K562 (cell line): Measurements from ENCODE around the gene DKKL1. TPM values are rescaled to one million over a fixed set of nuclear protein-coding genes. Genes with fewer than 3 reads are reported as not detected.

ENCODE experiments used
- CC2D1A ChIP-seq: fragments of 450-650 bp; IDR thresholded peaks from 2 replicates; pipeline ENCODE4 v1.6.1; 2017; ENCODE audit warnings: mild to moderate bottlenecking
- EWSR1 ChIP-seq: fragments of 450-650 bp; IDR thresholded peaks from 2 replicates; pipeline ENCODE4 v1.6.1; 2018; ENCODE audit warnings: borderline replicate concordance, mild to moderate bottlenecking, low read depth, moderate library complexity; ENCODE audit not compliant: partially characterized antibody
- GABPA ChIP-seq: fragments of 200-800 bp; sonication (Bioruptor generic); conservative IDR thresholded peaks from 2 replicates; pipeline ENCODE4 v1.6.1; 2016; ENCODE audit warnings: low read depth, missing genetic modification characterization, missing compliant biosample characterization
- HMG20A ChIP-seq: fragments of 450-650 bp; formaldehyde crosslinking; conservative IDR thresholded peaks from 2 replicates; pipeline ENCODE4 v1.4.0; 2020; ENCODE audit warnings: mild to moderate bottlenecking, mixed read lengths
- HMGXB4 ChIP-seq: sonication (generic); formaldehyde crosslinking; IDR thresholded peaks from 2 replicates; pipeline ENCODE4 v1.8.1; 2023; ENCODE audit warnings: mild to moderate bottlenecking, missing genetic modification reagents
- ILK ChIP-seq: fragments of 450-650 bp; IDR thresholded peaks from 2 replicates; pipeline ENCODE4 v1.6.1; 2016; ENCODE audit warnings: missing genetic modification characterization, low read depth, mild to moderate bottlenecking, missing compliant biosample characterization, moderate library complexity, borderline replicate concordance
- PURB ChIP-seq: sonication (generic); formaldehyde crosslinking; IDR thresholded peaks from 2 replicates; pipeline ENCODE4 v1.9.0; 2021; ENCODE audit warnings: low read depth, mild to moderate bottlenecking, missing genetic modification reagents
- RBM15 ChIP-seq: fragments of 200-400 bp; formaldehyde crosslinking; IDR thresholded peaks from 2 replicates; pipeline ENCODE4 v1.6.1; 2018; ENCODE audit warnings: mild to moderate bottlenecking, low read length, moderate library complexity; ENCODE audit not compliant: insufficient read depth
- SLC30A9 ChIP-seq: fragments of 250-450 bp; sonication (Bioruptor Pico); IDR thresholded peaks from 2 replicates; pipeline ENCODE4 v1.8.0; 2022; ENCODE audit warnings: mild to moderate bottlenecking, moderate library complexity
- TAF1 ChIP-seq: IDR thresholded peaks from 2 replicates; pipeline ENCODE4 v1.6.1; 2011; ENCODE audit warnings: mild to moderate bottlenecking, low read length, moderate library complexity; ENCODE audit not compliant: insufficient read depth, control insufficient read depth, severe bottlenecking; ENCODE audit errors: extremely low read depth
- ZNF282 ChIP-seq: sonication (generic); formaldehyde crosslinking; IDR thresholded peaks from 2 replicates; pipeline ENCODE4 v1.8.1; 2023; ENCODE audit warnings: missing genetic modification reagents
- ZNF311 ChIP-seq: fragments of 250-450 bp; sonication (Bioruptor Pico); IDR thresholded peaks from 2 replicates; pipeline ENCODE4 v1.4.0; 2020; ENCODE audit warnings: mild to moderate bottlenecking, moderate library complexity
- polyA plus RNA-seq, 8 experiments: library from polyadenylated mRNA; depleted of rRNA in 4 of 8; stranded (reverse) in 5 of 8; unstranded in 3 of 8; fragments of >200 nt; fragmentation: Nextera tagmentation in 2 of 8; fragmentation: Illumina TruSeq in 1 of 8; extraction: Ambion mirVana in 2 of 8; extraction: Trizol in 1 of 8; gene quantifications; 2 replicates each; pipeline versions ENCODE4 v1.2.1 to v1.2.3, GENCODE V29; 2011 to 2014; ENCODE audit warnings: inconsistent platforms in 1 of 8, missing spikeins in 1 of 8
- total RNA-seq, 7 experiments: library from RNA; depleted of rRNA in 6 of 7; stranded (reverse); fragments of >200 nt in 6 of 7; fragmentation: Illumina TruSeq in 2 of 7; extraction: Trizol in 2 of 7; gene quantifications; 2 replicates each; pipeline versions ENCODE4 v1.2.1 to v1.2.3, GENCODE V29; 2011 to 2021; ENCODE audit warnings: low replicate concordance in 1 of 7
- TF ChIP-seq, protein P1 (sequence below): IDR thresholded peaks from 2 replicates; pipeline ENCODE4 v1.6.1; 2016; ENCODE audit warnings: missing genetic modification characterization, missing compliant biosample characterization
- TF ChIP-seq, protein P2 (sequence below): fragments of 250-450 bp; sonication (Bioruptor Pico); IDR thresholded peaks from 2 replicates; pipeline ENCODE4 v1.5.0; 2020; ENCODE audit warnings: mild to moderate bottlenecking
- TF ChIP-seq, protein P3 (sequence below), 2 experiments: fragments of 450-650 bp; IDR thresholded peaks; 2 replicates each; pipeline ENCODE4 v1.6.1; 2016
- TF ChIP-seq, protein P4 (sequence below): sonication (generic); formaldehyde crosslinking; IDR thresholded peaks from 2 replicates; pipeline ENCODE4 v1.8.0; 2022; ENCODE audit warnings: mild to moderate bottlenecking, missing genetic modification reagents

The DKKL1 gene
- total and polyA plus RNA-seq, 9 of the 15 experiments (the other 6 are each of a cell fraction or from before 2014, with no cell fraction given) = 0.15 to 1.7 (median 0.52) TPM

DNA sequence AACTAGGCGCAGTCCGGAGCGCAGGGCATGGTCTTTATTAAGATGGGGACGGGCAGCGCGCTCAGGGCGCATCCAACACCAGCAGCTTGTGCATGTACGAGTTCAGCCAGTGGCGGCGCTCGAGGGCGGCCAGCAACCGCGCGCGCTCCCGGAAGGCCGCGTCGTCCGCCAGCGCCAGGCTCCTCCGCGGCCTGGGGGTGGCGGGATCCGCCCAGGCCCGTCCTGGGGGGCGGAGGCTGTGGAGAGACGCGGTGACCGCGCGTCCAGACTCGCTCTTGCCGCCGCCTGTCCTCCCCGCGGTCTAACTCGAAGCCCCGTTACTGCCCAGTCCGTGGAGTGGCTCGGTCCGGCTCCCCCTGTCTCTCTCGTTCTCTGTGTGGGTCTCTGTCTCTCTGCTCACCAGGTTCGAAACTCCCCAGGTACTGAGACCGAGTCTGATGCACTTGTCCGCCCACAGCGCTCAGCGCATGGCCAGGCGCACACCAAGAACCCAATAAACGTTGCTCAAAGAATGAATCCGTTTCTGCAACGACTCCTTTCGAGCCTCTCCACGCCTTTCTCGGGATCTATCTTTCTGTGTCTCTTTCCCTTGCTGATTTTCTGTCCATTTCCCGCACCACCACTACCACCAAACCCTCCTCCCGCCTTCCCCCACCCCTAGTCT is 58.9 kb downstream of the DKKL1 start (continued):
- TF ChIP-seq, protein P1, sequence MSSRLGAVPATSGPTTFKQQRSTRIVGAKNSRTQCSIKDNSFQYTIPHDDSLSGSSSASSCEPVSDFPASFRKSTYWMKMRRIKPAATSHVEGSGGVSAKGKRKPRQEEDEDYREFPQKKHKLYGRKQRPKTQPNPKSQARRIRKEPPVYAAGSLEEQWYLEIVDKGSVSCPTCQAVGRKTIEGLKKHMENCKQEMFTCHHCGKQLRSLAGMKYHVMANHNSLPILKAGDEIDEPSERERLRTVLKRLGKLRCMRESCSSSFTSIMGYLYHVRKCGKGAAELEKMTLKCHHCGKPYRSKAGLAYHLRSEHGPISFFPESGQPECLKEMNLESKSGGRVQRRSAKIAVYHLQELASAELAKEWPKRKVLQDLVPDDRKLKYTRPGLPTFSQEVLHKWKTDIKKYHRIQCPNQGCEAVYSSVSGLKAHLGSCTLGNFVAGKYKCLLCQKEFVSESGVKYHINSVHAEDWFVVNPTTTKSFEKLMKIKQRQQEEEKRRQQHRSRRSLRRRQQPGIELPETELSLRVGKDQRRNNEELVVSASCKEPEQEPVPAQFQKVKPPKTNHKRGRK (tag) = no peak
- TF ChIP-seq EWSR1 = no peak
- TF ChIP-seq RBM15 = no peak
- TF ChIP-seq PURB = no peak
- TF ChIP-seq TAF1 = peak; percentile 27
- TF ChIP-seq, protein P2, sequence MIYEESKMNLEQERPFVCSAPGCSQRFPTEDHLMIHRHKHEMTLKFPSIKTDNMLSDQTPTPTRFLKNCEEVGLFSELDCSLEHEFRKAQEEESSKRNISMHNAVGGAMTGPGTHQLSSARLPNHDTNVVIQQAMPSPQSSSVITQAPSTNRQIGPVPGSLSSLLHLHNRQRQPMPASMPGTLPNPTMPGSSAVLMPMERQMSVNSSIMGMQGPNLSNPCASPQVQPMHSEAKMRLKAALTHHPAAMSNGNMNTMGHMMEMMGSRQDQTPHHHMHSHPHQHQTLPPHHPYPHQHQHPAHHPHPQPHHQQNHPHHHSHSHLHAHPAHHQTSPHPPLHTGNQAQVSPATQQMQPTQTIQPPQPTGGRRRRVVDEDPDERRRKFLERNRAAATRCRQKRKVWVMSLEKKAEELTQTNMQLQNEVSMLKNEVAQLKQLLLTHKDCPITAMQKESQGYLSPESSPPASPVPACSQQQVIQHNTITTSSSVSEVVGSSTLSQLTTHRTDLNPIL (CRISPR knock-in tag) = no peak
- TF ChIP-seq ZNF311 (CRISPR knock-in tag) = 0 out of 2 replicates have a peak, but pooled peaks have one; percentile 24
- TF ChIP-seq, protein P3, sequence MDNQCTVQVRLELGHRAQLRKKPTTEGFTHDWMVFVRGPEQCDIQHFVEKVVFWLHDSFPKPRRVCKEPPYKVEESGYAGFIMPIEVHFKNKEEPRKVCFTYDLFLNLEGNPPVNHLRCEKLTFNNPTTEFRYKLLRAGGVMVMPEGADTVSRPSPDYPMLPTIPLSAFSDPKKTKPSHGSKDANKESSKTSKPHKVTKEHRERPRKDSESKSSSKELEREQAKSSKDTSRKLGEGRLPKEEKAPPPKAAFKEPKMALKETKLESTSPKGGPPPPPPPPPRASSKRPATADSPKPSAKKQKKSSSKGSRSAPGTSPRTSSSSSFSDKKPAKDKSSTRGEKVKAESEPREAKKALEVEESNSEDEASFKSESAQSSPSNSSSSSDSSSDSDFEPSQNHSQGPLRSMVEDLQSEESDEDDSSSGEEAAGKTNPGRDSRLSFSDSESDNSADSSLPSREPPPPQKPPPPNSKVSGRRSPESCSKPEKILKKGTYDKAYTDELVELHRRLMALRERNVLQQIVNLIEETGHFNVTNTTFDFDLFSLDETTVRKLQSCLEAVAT (IDR thresholded peaks at IDR 0.05) = 0 out of 4 replicates have a peak, but pooled peaks of 1 of the 2 experiments have one; percentile 65
- no peak for TF ChIP-seq HMGXB4 (CRISPR knock-in tag)
- TF ChIP-seq, protein P4, sequence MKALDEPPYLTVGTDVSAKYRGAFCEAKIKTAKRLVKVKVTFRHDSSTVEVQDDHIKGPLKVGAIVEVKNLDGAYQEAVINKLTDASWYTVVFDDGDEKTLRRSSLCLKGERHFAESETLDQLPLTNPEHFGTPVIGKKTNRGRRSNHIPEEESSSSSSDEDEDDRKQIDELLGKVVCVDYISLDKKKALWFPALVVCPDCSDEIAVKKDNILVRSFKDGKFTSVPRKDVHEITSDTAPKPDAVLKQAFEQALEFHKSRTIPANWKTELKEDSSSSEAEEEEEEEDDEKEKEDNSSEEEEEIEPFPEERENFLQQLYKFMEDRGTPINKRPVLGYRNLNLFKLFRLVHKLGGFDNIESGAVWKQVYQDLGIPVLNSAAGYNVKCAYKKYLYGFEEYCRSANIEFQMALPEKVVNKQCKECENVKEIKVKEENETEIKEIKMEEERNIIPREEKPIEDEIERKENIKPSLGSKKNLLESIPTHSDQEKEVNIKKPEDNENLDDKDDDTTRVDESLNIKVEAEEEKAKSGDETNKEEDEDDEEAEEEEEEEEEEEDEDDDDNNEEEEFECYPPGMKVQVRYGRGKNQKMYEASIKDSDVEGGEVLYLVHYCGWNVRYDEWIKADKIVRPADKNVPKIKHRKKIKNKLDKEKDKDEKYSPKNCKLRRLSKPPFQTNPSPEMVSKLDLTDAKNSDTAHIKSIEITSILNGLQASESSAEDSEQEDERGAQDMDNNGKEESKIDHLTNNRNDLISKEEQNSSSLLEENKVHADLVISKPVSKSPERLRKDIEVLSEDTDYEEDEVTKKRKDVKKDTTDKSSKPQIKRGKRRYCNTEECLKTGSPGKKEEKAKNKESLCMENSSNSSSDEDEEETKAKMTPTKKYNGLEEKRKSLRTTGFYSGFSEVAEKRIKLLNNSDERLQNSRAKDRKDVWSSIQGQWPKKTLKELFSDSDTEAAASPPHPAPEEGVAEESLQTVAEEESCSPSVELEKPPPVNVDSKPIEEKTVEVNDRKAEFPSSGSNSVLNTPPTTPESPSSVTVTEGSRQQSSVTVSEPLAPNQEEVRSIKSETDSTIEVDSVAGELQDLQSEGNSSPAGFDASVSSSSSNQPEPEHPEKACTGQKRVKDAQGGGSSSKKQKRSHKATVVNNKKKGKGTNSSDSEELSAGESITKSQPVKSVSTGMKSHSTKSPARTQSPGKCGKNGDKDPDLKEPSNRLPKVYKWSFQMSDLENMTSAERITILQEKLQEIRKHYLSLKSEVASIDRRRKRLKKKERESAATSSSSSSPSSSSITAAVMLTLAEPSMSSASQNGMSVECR (CRISPR knock-in tag) = 0 out of 2 replicates have a peak, but pooled peaks have one; percentile 38
- no peak for TF ChIP-seq HMG20A (CRISPR knock-in tag)
- TF ChIP-seq GABPA = peak; percentile 35; the same call in 1 of the 2 replicates
- TF ChIP-seq CC2D1A = peak; percentile 19; the same call in 1 of the 2 replicates
- no peak for TF ChIP-seq ILK
- TF ChIP-seq ZNF282 (CRISPR knock-in tag) = 0 out of 2 replicates have a peak, but pooled peaks have one; percentile 61
- TF ChIP-seq SLC30A9 (CRISPR knock-in tag) = no peak
